ENCODE measurements around the gene ST8SIA6.
"Not testable (repeated sequence)": the region's sequence is repeated elsewhere in the genome, so short reads cannot be mapped to it uniquely, and the experiment has no call there.

ST8SIA6 gene

DNA sequence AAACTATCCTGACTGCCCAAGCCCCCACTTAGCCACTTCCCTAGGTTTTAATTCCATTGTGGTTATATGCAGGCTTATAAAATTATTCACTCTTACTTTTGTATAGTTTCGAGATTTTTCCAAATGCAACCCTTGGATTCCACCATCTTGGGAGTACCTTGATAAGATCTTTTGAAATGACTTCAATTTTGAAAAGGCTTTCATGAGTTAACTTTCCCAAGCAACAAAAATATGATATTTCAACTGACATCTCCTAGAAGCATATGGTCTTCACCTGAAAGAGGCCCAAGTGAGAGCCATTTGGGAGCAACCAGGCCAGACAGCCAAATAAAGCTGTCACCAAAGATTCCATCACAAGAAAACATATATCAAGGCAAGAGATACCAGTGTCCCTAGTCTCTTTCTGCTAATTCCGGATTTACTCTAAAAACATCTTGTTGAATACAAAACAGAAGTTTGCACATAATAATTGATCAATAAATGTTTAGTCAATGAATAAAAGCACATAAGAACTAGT is 1.7 kb upstream of the ST8SIA6 start:
- no peak for DNase-seq

GRCh38 chr10:17455015-17455520 is 673 bp upstream of the ST8SIA6 start:
- no peak for DNase-seq

DNA sequence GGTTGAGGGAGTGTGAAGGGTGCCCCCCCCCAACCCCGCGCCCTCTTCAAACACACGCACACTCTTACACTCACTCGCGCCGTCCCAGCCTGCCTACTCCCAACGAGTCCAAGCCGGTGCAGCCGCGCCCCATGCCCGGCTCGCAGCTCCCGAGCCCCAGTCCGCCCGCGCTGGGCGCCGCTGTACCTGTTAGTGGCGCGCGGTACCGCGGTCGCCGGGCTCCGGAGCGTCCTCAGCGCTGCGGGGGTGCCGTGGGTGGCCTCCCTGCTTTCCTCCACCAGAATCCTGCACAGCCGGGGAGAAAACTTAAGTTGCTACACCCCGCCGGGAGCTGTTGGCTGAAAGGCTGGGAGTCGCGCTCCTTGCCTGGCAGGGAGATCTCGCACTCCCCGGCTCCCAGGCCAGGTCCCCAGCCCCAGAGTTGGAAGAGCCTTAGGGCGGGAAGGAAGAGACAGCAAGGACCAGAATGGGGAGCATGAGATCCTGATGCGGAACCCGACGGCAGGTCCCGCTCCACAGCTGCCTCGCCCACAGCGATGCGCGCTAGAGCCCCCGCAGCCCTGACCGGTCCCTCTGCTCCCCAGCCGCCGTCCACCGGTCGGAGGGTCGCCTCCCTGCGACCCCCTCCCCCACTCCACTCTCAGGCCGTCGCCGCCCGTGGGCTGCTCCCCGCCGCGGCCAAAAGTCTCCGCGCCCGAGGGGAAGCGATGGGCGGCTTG is 863 bp downstream of the ST8SIA6 start:
- no peak for DNase-seq

DNA sequence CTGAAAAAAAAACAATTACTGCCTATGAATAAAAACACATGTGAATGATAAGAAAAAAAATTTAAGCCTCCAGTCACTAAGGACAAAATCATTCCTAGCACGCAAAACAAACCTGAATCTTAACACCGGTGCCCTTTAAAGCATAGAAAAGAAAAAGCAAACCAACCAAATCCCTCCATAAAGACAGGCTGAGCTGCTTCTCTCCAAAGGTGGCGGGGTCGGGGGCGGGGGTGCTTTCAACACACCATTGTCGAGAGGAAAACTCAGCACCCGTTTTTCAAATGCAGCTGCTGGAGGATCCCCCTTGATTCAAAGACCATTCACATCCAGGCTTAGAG is 1.4 kb downstream of the ST8SIA6 start:
- no peak for DNase-seq

DNA sequence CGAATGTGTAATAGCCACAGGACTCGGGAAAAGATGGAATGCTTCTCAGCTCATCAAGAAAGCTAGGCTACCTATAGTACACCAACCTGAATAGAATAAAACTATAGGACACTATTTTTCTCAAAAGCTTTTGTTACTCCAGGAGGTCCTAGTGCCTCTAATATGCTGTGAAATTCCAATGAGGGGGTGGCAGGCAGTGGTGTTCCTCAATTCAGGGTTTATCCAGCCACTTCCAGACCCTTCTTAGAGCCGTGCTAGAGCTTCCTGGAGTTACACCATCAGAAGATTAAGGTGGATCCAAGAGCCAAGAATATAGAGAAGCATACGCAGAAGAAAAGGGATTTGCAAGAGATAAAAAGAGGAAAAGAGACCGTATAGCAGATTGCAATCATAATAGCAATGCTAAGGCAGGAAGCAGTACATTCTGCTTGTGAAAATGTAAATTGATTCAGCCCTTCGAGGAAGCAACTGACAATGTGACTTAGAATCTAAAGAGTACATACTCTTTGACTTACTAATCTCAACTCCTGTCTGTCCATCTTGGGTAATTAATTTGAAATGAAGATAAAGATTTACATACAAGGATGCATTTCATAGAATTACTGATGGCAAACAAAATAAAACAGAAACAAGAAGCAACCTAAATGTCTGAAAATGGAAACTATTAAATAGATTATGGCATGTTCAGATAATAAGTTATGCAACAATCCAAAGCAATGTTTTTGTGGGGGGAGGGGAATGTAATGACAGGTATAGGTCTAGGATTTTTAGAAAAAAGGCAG is 2.1 kb downstream of the ST8SIA6 start:
- DNase-seq: no peak

DNA sequence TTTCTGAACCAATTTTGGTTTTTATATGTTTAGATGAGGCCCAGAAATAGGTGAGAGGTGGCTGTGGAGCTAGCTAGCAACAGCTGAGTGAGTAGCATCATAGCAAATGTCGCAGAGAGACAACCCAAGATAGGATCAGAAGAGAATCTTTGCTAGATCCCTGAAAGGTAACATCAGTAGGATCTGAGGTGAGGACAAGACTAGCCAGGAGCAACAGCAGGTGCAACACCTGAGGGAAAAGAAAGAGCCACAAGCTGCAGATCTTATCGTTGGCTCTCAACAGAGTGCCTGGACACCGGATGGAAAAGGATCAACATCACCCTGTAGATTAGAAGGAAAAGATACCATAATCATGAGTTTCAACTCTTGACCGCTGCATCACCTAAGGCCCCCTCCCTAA is 4.4 kb downstream of the ST8SIA6 start:
- no peak for DNase-seq

DNA sequence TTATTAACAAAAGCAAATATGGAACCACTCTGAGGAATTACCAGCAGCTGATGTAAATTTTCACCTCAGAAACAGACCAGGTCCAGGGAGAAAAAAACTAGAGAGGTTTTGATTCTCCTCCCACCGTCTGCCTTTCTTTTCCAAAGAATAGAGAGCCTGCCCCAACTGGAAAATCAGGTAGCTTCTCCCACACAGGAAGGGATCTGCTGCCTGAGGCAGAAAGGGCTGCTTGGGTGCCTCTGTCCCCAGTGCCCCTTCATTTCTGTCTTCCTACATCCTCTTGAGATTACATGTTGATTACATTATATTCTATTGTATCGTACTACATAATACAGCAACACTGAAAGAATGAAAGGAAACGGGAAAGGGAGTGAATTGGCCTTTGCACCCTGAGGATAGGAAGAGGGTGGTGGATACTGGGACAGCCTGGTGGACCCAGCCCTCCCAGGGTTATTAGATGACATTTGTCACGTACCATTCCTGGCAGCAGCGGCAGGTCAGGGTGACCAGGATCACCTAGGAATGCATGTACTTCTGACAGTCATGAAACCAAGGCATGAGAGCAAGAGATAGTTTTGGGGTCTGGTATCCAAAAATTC is 8.9 kb downstream of the ST8SIA6 start:
- no peak for DNase-seq

GRCh38 chr10:17444388-17444714 is 10.0 kb downstream of the ST8SIA6 start:
- DNase-seq: no peak

- DNase-seq: no peak
Measured at GRCh38 chr10:17443707-17444387, 10.5 kb downstream of the ST8SIA6 start.

DNA sequence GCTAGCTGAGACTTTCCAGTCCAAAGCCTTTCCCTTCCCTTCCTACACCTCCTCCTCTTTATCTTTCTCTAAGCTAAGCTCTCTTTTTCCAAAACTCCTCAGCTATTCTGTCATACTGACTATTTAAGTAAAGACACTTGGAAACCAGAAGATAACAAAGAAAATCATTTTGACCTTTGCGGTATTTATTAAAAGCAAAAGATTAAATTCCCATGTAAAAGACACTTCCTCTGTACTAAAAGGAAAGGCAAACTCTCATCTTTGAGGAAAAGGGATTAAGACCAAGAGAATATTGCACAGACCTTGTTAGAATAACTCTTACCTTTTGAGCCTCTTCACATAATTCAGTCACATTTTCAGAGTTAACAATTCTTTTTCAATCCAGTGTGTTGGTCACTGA is 15.8 kb downstream of the ST8SIA6 start:
- no peak for DNase-seq

GRCh38 chr10:17436578-17436977 is 17.8 kb downstream of the ST8SIA6 start:
- DNase-seq: not testable (repeated sequence)

GRCh38 chr10:17435953-17436352 is 18.4 kb downstream of the ST8SIA6 start:
- no peak for DNase-seq

DNA sequence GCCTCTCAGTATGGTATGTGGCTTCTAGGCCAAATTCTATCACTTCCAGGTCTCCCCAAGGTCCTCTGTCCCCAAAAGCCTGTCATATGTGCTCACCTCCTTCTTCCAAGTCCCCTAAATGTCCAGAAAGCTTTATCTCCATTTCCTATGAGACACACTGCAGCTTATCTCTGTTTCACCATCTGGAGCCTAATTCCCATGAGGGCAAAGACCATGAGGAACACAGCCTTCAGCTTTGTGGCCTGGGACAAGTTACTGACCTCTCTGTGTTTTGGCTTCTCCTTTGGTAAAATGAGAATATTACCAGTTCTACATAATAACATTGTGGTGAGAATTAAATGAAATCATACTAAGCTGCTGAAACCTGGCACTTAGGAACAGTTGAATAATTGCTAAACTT is 19.2 kb downstream of the ST8SIA6 start:
- DNase-seq: no peak

- no peak for DNase-seq
Measured at GRCh38 chr10:17432723-17433122, 21.7 kb downstream of the ST8SIA6 start.

DNA sequence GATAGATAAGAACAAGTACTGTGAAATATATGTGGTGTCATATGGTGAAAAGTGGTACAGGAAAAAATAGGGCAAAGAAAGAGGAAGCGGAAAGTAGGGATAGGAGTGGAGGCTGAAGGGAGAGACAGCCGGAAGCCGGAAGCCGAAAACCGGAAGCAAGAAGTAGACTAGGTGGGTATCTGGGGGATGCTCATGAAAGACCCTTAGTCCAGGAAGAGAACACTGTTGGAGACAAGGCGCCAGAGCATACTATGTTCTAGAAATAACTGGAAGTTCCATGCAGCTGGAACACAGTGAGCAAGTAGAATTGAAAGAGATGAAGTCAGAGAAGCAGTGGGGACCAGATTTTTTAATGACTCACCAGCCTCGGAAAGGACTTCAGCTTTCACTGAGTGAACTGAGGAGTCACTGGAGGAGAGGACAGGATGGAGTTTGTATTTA is 22.5 kb downstream of the ST8SIA6 start:
- DNase-seq: no peak

DNA sequence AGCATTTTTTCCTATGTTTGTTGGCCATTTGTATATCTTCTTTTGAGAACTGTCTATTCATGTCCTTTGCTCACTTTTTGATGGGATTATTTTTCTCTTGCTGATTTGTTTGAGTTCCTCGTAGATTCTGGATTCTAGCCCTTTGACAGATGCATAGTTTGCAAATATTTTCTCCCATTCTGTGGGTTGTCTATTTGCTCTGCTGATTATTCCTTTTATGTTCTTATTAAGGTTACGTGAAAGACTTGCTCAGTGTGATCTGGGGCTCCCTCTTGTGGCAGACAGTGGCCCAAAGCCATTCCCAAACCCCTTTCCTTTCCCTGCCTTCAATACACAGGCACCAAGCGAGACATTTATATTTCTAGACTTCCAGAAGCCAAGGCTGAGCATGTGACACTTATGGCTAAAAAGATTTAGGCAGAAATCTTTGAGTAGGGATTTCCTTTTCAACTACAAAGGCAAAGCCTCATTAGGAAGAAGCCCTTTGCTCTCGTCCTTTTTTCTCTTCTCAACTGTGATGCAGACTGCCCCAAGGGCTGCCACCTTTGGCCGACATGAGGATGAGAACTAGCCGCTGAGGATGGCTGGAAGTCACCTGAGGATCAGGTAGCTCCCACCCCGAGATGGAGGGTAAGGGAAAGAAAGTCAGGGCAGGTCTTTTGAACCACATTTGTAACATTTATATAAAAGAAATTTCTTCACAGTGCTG is 23.6 kb downstream of the ST8SIA6 start:
- DNase-seq: peak; percentile 11

DNA sequence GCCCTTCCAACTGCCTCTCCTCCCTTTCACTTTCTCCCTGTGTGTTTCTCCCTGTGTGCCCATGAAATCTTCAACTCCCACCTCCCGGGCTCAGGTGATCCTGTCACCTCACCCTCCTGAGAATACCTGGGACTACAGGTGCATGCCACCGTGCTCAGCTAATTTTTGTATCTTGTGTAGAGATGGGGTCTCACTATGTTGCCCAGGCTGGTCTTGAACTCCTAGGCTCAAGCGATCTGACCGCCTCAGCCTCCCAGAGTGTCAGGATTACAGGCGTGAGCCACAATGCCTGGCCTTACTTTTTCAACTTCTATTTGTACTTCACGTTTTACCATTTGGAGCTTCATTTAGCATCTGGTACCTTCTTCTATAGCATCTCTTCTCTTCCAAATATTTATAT is 24.9 kb downstream of the ST8SIA6 start:
- no peak for DNase-seq

GRCh38 chr10:17428351-17429097 is 25.9 kb downstream of the ST8SIA6 start:
- no peak for DNase-seq

GRCh38 chr10:17427666-17428350 is 26.6 kb downstream of the ST8SIA6 start:
- no peak for DNase-seq

- DNase-seq: no peak
Measured at GRCh38 chr10:17427201-17427600, 27.2 kb downstream of the ST8SIA6 start.

- DNase-seq: no peak
Measured at GRCh38 chr10:17426263-17426750, 28.1 kb downstream of the ST8SIA6 start.
